PC-3 (cell line): ENCODE measurements around the gene THRB. TPM values are rescaled to one million over a fixed set of nuclear protein-coding genes. Genes with fewer than 3 reads are reported as not detected.

Experiments
- ATAC-seq: fragments of 200-7000 bp; cut with Tn5 transposase; 2 replicates; pipeline ENCODE4 v1.9.1; 2020; ENCODE audit warnings: mild to moderate bottlenecking, moderate library complexity
- BruUV-seq: library from RNA; stranded (reverse); fragments of 400-500 nt; replicated peaks from 2 replicates; lab custom pipeline; 2021; lab: Mats Ljungman, UMichigan
- CTCF ChIA-PET: fragments of 300-600 bp; sonication (Branson Sonifier 250); formaldehyde crosslinking; loops from one replicate; lab custom pipeline; 2022; ENCODE audit warnings: antibody characterized with exemption; lab: Charles Lee
- POLR2A ChIA-PET: fragments of 300-600 bp; sonication (Branson Sonifier 250); formaldehyde crosslinking; loops from one replicate; lab custom pipeline; 2022; ENCODE audit warnings: antibody characterized with exemption; ENCODE audit not compliant: unreplicated experiment; lab: Charles Lee
- DNase-seq: peaks from one replicate; pipeline ENCODE4 v3.0.0-alpha.2; 2015
- H2AFZ ChIP-seq: fragments of 300-600 bp; sonication (generic); 2 replicates; pipeline ENCODE4 v1.6.0; 2016; ENCODE audit warnings: antibody characterized with exemption, low read length
- H3F3A ChIP-seq: fragments of 300-600 bp; sonication (generic); one replicate; pipeline ENCODE4 v1.6.0; 2017; ENCODE audit warnings: antibody characterized with exemption, low read length, control low read depth, mild to moderate bottlenecking; ENCODE audit not compliant: unreplicated experiment
- H3K27ac ChIP-seq: fragments of 300-600 bp; sonication (generic); 2 replicates; pipeline ENCODE4 v1.5.1; 2016; ENCODE audit warnings: mild to moderate bottlenecking, low read length
- H3K27me3 ChIP-seq: fragments of 300-600 bp; sonication (generic); 2 replicates; pipeline ENCODE4 v1.6.1; 2016; ENCODE audit warnings: low read length, mixed read lengths
- H3K36me3 ChIP-seq: fragments of 300-600 bp; sonication (generic); 2 replicates; pipeline ENCODE4 v1.6.1; 2016; ENCODE audit warnings: low read depth, mixed run types, low read length, mixed read lengths
- H3K4me1 ChIP-seq: fragments of 300-600 bp; sonication (generic); 2 replicates; pipeline ENCODE4 v1.5.1; 2016; ENCODE audit warnings: low read length; ENCODE audit not compliant: insufficient read depth
- H3K4me2 ChIP-seq: fragments of 300-600 bp; sonication (generic); 2 replicates; pipeline ENCODE4 v1.6.0; 2016; ENCODE audit warnings: low read length
- H3K4me3 ChIP-seq: fragments of 300-600 bp; sonication (generic); 2 replicates; pipeline ENCODE4 v1.5.1; 2016; ENCODE audit warnings: mild to moderate bottlenecking, low read length, mixed read lengths
- H3K79me2 ChIP-seq: fragments of 300-600 bp; sonication (generic); 2 replicates; pipeline ENCODE4 v1.6.1; 2017; ENCODE audit warnings: low read length, mixed read lengths
- H3K9ac ChIP-seq: fragments of 300-600 bp; sonication (generic); 2 replicates; pipeline ENCODE4 v1.6.0; 2016; ENCODE audit warnings: mild to moderate bottlenecking, low read length
- H3K9me2 ChIP-seq: fragments of 300-600 bp; sonication (generic); replicated peaks from 2 replicates; pipeline ENCODE4 v1.6.1; 2016; ENCODE audit warnings: mixed run types, low read length, mixed read lengths
- H3K9me3 ChIP-seq: fragments of 300-600 bp; sonication (generic); 2 replicates; pipeline ENCODE4 v1.6.1; 2016; ENCODE audit warnings: low read length, mixed read lengths
- H4K20me1 ChIP-seq: fragments of 300-600 bp; sonication (generic); 2 replicates; pipeline ENCODE4 v1.6.1; 2016; ENCODE audit warnings: low read length, mixed read lengths
- CTCF ChIP-seq: fragments of 300-600 bp; sonication (generic); conservative IDR thresholded peaks from 2 replicates; pipeline ENCODE4 v1.5.1; 2017; ENCODE audit warnings: antibody characterized with exemption, low read depth, mild to moderate bottlenecking, low read length
- EZH2 ChIP-seq: fragments of 300-600 bp; sonication (generic); IDR thresholded peaks from one replicate; pipeline ENCODE4 v1.6.1; 2017; ENCODE audit warnings: antibody characterized with exemption, mild to moderate bottlenecking, low read length; ENCODE audit not compliant: unreplicated experiment
- EZH2phosphoT487 ChIP-seq: fragments of 300-600 bp; sonication (generic); IDR thresholded peaks from 2 replicates; pipeline ENCODE4 v1.6.1; 2018; ENCODE audit warnings: mild to moderate bottlenecking, antibody characterized with exemption, low read length, borderline replicate concordance
- intact Hi-C: fragments of 100-400 bp; cut with micrococcal nuclease; formaldehyde crosslinking; loops from 2 replicates; pipeline ENCODE4 v1.9.0; 2023
- total RNA-seq: library from RNA; depleted of rRNA; stranded (reverse); fragments of >200 nt; gene quantifications from 2 replicates; pipeline ENCODE4 v1.2.3, GENCODE V29; 2014

Gene THRB
- total RNA-seq, 1 experiment from 2014 or later: 9.7 TPM

GRCh38 chr3:24111711-24112110, 382.9 kb downstream of the THRB start:
- intact Hi-C loops: no loop called here
- Histone ChIP-seq H3K4me2 (no peak overlapping the region), H3K9ac (no peak overlapping the region), H3K9me2 (no peaks in the 10 kb centered on the region), H3K36me3 (no peaks in the 10 kb centered on the region), H3K27me3 (no peaks in the 10 kb centered on the region), H3K79me2 (no peaks in the 10 kb centered on the region), H3K27ac (no peak overlapping the region), H3F3A (no peaks in the 10 kb centered on the region), H3K4me3 (no peak overlapping the region), H2AFZ (no peak overlapping the region), H3K4me1 (no peaks in the 10 kb centered on the region), H4K20me1 (no peaks in the 10 kb centered on the region), H3K9me3 (no peaks in the 10 kb centered on the region)
- no peak for DNase-seq
- TF ChIP-seq CTCF (no peak), EZH2 (no peak), EZH2phosphoT487 (no peak)
- POLR2A ChIA-PET: no interaction called here
- CTCF ChIA-PET: no interaction called here
- peak; percentile 28; the same call in 1 of the 2 replicates for ATAC-seq
- no TSS peak for BruUV-seq

- TF ChIP-seq CTCF (no peak), EZH2 (no peak), EZH2phosphoT487 (no peak)
- H3K79me2 ChIP-seq: no peaks in the 10 kb centered on the region
- no peaks in the 10 kb centered on the region for H3K9me2 ChIP-seq
- no peaks in the 10 kb centered on the region for H3F3A ChIP-seq
- ATAC-seq: no peak; the same call in 1 of the 2 replicates
- POLR2A ChIA-PET: interaction anchor here (0.6 kb wide), 1 partner anchor 412 kb away, joined by 3 read pairs; no protein-coding TSS in a partner anchor
- no peaks in the 10 kb centered on the region for H3K4me1 ChIP-seq
- no peak overlapping the region for H2AFZ ChIP-seq
- no peak overlapping the region for H3K4me3 ChIP-seq
- no peak overlapping the region for H3K9ac ChIP-seq
- H3K27ac ChIP-seq: no peak overlapping the region
- CTCF ChIA-PET: interaction anchor here (1.0 kb wide), 1 partner anchor 127 kb away, joined by 3 read pairs; no protein-coding TSS in a partner anchor
- no peaks in the 10 kb centered on the region for H3K36me3 ChIP-seq
- H3K9me3 ChIP-seq: no peaks in the 10 kb centered on the region
- no peak for DNase-seq
- BruUV-seq: no TSS peak
- intact Hi-C loops: no loop called here
- no peak overlapping the region for H3K4me2 ChIP-seq
- H3K27me3 ChIP-seq: no peaks in the 10 kb centered on the region
- no peaks in the 10 kb centered on the region for H4K20me1 ChIP-seq
Measured at GRCh38 chr3:24110051-24110450, 384.6 kb downstream of the THRB start.

GRCh38 chr3:24101676-24102168, 392.9 kb downstream of the THRB start:
- Histone ChIP-seq H3F3A (no peaks in the 10 kb centered on the region), H4K20me1 (no peaks in the 10 kb centered on the region), H3K79me2 (no peaks in the 10 kb centered on the region), H3K4me3 (no peak overlapping the region), H3K4me2 (no peak overlapping the region), H3K9me2 (no peaks in the 10 kb centered on the region), H3K36me3 (no peaks in the 10 kb centered on the region), H3K4me1 (peaks cover 9% of the 10 kb centered on the region; the same call in 1 of the 2 replicates), H2AFZ (no peak overlapping the region), H3K27ac (no peak overlapping the region), H3K27me3 (no peaks in the 10 kb centered on the region), H3K9ac (no peak overlapping the region), H3K9me3 (no peaks in the 10 kb centered on the region)
- TF ChIP-seq EZH2phosphoT487 (no peak), CTCF (no peak), EZH2 (no peak)
- ChIA-PET CTCF (no interaction called here), POLR2A (interaction anchor here (0.7 kb wide), 1 partner anchor 366 kb away, joined by 3 read pairs; no protein-coding TSS in a partner anchor)
- DNase-seq: peak; percentile 50
- peak; percentile 49 for ATAC-seq
- BruUV-seq: no TSS peak
- intact Hi-C loops: no loop called here
